NB4 (cell line): Measurements from ENCODE around the gene HSPA12A.

Experiments
- DNase-seq: peaks from one replicate; pipeline ENCODE4 v3.0.0; 2010; ENCODE audit warnings: low read depth
- H3K4me3 ChIP-seq: one replicate; pipeline ENCODE4 v1.5.1; 2011; ENCODE audit warnings: mild to moderate bottlenecking, low read depth, low read length, moderate library complexity
- MAX ChIP-seq: IDR thresholded peaks from 2 replicates; pipeline ENCODE4 v1.6.1; 2011; ENCODE audit warnings: low read depth, low read length
- MYC ChIP-seq: IDR thresholded peaks from 2 replicates; pipeline ENCODE4 v1.6.1; 2011; ENCODE audit warnings: low read depth, low read length
- POLR2A ChIP-seq: IDR thresholded peaks from 2 replicates; pipeline ENCODE4 v1.6.1; 2011; ENCODE audit warnings: mild to moderate bottlenecking; ENCODE audit not compliant: insufficient read length; ENCODE audit errors: extremely low read depth
- TF ChIP-seq, protein P1 (sequence below): IDR thresholded peaks from one replicate; pipeline ENCODE4 v1.5.1; 2012; ENCODE audit warnings: low read depth, low read length

The HSPA12A gene

DNA sequence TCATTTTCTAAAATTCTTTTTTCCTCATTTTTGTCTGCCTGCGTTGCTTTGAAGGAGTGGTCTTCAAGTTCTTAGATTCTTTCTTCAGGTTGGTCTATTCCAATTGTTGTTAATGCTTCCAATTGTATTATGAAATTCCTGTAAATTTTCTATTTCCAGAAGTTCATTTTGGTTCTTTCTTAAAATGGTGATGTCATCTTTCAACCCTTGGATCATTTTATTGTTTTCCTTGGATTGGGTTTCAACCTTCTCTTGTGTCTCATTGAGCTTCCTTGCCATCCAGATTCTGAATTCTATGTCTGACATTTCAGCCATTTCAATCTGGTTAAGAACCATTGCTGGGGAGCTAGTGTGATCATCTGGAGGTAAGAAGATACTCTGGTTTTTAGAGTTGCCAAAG, 88.5 kb downstream of the HSPA12A start:
- TF ChIP-seq POLR2A = no peak
- TF ChIP-seq MYC = no peak
- no peak for TF ChIP-seq MAX
- TF ChIP-seq, protein P1, sequence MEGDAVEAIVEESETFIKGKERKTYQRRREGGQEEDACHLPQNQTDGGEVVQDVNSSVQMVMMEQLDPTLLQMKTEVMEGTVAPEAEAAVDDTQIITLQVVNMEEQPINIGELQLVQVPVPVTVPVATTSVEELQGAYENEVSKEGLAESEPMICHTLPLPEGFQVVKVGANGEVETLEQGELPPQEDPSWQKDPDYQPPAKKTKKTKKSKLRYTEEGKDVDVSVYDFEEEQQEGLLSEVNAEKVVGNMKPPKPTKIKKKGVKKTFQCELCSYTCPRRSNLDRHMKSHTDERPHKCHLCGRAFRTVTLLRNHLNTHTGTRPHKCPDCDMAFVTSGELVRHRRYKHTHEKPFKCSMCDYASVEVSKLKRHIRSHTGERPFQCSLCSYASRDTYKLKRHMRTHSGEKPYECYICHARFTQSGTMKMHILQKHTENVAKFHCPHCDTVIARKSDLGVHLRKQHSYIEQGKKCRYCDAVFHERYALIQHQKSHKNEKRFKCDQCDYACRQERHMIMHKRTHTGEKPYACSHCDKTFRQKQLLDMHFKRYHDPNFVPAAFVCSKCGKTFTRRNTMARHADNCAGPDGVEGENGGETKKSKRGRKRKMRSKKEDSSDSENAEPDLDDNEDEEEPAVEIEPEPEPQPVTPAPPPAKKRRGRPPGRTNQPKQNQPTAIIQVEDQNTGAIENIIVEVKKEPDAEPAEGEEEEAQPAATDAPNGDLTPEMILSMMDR = no peak
- H3K4me3 ChIP-seq = no peak overlapping the region
- no peak for DNase-seq

DNA sequence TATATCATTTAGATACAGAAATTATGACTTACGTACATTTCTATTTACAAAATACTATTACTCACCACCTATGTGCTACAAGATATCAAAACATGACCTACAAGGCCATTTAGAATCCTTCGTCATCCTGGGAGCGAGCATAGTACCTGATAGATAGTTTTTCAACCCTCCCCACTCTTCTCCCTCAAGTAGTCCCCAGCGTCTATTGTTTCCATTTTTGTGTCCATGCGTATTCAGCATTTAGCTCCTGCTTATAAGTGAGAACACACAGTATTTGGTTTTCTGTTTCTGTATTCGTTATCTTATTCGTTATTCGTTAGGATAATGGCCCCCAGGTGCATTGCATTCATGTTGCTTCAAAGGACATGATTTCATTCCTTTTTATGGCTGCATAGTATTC, 93.5 kb downstream of the HSPA12A start:
- H3K4me3 ChIP-seq = no peak overlapping the region
- DNase-seq = no peak
- TF ChIP-seq MAX (no peak), MYC (no peak), POLR2A (no peak)
- TF ChIP-seq, protein P1 = no peak

DNA sequence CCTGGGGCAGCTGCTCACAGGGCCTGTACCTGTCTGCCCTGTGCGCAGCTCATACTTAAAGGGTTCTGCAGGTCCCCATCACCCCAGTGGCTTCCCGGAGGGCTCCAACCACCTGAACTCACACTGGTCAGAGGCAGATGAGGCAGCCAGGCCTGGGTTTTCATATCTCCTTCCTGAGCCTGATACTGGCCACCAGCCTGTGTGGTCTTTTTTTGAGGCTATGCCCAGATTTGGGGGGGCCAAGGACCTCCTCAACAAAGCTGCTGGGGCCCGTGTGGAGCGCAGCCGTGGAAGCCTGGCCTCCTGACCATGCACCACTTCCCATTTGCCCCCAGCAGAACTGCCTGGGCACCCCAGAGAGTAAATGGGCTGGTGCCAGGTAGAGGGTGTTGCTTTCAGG, 95.9 kb downstream of the HSPA12A start:
- no peak for TF ChIP-seq MAX
- no peak for TF ChIP-seq POLR2A
- TF ChIP-seq, protein P1 = no peak
- no peak for TF ChIP-seq MYC
- no peak for DNase-seq
- H3K4me3 ChIP-seq = no peak overlapping the region

- no peak overlapping the region for H3K4me3 ChIP-seq
- TF ChIP-seq, protein P1 = no peak
- peak; percentile 32; the same call in 1 of the 2 replicates for TF ChIP-seq MAX
- no peak for DNase-seq
These were observed 104.5 kb downstream of the HSPA12A start for GRCh38 chr10:116637830-116638229.

GRCh38 chr10:116636976-116637375, 105.4 kb downstream of the HSPA12A start:
- no peak for DNase-seq
- no peak overlapping the region for H3K4me3 ChIP-seq
- TF ChIP-seq MAX (no peak), POLR2A (no peak)
- TF ChIP-seq, protein P1 = no peak

DNA sequence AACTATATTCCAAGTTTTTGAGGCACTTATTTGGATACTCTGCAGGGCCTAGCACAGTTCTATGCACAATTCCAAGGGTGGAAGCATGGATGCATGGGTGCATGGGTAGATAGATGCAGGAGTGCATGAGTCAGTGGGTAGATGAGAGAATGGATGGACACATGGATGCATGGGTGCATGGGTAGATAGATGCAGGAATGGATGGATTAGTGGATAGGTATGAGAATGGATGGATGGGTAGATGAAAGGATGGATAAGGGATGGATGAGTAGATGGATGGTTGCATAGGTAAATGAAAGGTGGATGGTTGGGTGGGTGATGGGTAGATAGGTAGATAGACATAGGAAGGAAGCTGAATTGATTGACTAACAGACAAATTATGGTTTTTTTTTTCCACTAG, 106.0 kb downstream of the HSPA12A start:
- DNase-seq = no peak
- no peak for TF ChIP-seq MAX
- TF ChIP-seq, protein P1 = no peak
- no peak overlapping the region for H3K4me3 ChIP-seq
